ENCODE results near the gene PCMTD2.

Gene PCMTD2

DNA sequence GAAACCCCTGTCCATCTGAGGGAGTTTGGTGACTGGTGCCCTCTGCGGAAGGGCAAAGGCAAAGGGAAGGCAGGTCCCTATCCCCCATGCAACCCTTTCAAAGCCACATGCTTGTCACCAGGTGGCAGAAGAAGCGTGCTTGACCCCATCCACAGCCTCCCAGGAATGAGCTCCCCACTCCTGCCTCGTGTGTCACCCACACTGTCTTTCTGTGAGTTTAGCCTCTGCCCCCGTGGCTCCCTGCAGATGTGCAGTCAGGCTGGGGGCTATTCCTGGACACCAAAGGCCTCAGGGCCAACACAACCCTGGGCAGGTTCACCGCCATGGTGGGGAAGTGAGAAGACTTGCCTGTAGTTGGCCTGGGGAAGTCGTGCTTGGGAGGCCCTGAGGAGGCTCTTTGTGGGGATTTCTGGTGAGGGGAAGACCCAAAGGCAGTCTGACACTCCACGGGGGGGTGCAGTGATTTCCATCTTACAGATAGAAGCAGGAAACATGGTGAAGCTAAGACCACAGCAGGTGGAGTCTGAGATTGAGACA, 16.6 kb upstream of the PCMTD2 start:
- DNase-seq (ENCODE audit: low read depth in 2 of 2): no peak

DNA sequence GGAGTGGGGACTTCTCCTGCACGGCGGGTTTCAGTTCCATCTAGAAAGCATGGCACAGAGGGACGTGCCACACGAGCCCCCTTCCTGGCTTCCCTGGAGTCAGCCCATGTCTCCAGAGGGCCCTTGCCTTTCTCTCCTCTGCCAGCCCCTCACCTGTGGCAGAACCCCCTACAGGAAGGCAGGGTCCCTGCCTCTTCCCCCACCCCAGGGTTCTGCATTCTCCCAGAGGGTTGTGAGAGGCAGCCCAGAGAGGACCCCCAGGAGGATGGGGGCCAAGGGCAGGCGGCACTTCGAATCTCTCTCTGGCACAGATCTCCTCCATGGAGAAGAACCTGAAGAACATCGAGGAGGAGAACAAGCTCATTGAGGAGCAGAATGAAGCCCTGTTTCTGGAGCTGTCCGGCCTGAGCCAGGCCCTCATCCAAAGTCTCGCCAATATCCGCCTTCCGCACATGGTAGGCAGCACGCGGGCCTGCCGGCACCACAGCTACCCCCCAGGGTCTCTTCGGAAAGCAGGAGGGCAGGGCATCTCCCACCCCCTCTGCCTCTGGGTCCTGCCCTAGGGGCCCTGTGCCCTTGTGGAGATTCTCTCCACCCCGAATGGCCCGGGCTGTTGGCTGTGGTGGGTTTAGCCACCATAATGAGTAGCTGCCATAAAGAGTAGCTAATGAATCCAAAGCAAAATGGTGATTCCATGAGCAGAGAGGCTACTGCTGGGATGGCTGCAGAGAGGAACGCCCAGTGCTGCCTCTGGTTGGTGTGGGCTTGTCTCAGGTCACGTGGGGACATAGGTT, 15.9 kb upstream of the PCMTD2 start:
- no peak for DNase-seq (ENCODE audit: low read depth in 2 of 2)

DNA sequence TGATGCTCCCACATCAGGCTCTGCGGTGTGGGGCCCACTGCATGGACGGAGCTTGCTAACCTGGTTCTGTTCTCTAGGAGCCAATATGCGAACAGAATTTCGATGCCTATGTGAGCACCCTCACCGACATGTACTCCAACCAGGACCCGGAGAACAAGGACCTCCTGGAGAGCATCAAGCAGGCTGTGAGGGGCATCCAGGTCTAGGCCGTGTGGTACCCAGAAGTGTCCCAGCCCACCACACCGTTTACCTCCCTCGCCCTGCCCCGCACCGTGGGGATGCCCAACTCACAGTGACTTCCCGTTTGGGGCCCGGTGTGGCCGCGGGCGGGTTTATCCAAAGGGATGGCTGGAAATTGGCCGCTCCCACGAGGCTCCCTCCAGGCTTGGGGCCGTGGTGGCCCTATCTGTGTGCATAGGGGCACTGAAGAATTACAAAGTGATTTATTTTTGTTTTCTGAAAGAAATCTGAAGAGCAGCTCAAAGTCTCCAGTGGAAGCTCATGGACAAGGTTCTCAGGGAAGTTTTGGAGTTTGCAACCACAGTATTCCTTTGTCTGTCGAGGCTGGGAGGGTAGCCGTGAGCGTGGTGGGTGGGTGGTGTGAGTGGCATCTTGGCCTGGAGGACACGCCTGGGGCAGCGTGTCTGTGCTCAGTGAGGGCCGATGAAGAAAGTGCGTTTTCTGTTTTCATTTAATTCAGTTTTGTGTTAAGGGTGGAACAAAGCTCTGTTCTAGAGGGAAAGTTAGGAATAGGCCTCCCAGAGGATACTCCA, 15.1 kb upstream of the PCMTD2 start:
- no peak for DNase-seq (ENCODE audit: low read depth in 2 of 2)

DNA sequence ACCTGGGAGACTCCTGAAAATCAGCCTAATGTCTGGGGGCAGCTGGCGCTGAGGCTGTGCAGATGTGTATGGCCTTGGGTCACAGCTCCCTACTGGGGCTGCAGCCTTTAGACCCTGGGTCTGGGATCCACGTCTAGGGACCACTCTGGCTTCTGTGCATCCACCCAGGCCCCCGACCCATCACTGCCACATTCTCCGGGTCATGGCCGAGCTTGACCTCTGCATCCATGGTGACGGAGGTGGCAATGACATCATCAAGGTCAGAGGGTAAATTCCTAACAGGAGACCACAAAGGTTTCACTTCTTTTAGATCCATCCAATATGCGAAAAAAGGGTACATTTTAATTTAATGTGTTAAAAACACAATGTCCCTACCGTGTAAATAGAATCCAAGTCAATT, 14.5 kb upstream of the PCMTD2 start:
- no peak for DNase-seq (ENCODE audit: low read depth in 2 of 2)

DNA sequence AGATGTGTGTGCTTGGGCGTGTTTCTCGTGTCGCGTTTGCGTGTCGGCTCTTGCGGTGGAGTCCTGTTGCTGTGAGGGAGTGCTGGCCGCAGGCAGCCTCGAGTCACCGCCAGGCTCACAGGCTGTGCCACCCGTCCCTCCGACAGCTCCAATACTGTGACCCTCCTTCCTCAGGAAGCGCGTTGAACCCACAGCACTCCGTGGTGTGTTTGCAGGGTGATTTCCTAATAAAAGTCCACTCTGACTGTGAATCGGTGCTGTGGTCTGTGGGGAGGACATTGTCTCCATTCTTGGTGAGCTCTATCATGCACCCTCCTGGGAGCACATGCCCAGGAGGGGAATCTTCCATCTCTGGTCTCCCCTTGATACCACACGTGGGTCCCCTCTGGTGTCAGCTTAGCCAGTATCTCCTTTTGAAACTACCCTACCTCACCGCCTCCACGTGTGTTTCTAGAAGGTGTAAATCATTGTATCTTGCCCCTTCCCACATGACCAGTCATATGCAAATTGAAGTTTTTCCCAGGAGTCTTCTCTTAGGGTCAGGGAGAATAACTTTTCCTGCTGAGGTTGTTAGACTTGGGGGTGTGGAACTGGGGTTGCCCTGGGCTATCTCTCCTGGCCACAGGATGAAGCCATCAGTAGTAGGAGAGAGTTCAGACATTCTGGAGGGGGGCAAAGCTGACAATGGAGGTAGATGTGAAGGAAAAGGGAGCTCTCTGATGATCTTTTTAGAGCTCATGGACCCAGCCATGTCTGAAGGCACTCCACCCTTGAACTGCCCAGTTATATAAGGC, 13.3 kb upstream of the PCMTD2 start:
- no peak for DNase-seq (ENCODE audit: low read depth in 2 of 2)

DNA sequence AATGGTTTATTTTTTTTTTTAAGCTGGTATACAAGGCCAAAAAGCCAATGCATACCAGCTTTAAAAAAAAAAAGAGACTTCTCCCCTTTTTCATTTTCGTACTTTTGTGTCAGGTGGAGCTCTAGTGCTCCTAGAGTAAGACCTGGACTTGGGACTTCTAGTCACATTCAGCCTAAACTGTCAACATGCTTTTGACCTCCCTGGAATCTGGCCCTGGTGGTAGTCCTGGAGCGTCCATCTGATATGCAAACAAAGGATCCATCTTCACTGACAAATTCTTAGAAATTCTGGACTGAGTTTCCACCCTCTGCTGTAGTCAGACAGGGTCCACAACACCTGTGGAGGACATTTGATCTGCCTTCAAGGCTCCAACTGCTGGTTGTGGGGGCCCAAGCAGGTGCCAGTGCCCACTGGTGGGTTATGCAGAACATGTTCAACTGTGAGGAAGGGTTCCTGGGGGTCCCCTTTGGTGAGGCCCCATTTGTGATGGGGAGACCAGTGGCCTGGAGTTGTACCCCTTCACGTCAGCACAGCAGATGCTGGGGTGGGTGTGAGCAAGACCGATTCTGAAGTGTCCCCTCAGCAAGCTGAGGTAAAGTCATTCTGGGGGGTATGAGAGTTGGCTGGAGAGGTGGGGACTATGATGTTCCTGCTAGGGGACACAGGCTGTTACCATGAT, 12.6 kb upstream of the PCMTD2 start:
- no peak for DNase-seq (ENCODE audit: low read depth in 2 of 2)

DNA sequence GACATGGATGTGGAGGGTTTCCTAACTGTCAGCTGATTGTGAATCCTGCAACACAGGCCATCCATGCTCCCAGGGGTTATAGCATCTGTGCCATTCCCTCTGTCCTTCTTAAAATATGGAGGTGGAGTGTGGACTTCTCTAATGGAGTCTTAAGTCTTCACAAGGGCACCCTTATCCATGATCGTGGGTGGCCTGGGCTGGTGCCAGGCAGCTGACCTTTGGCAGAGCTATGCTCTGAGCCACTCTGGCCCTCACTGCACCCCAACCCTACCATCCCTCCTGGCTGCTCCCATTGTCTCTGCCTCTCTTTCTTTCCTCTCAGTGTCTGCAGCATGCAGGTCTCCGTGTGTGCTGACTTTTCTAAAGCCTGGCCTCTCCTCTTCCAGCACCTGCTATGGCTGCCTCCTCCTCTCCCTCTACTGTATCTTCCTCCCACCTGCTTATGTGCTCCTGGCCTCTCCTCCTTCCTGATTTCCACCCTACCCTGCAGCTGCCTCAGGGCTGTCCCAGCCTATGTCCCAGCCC, 11.2 kb upstream of the PCMTD2 start:
- DNase-seq (ENCODE audit: low read depth in 2 of 2): no peak

DNA sequence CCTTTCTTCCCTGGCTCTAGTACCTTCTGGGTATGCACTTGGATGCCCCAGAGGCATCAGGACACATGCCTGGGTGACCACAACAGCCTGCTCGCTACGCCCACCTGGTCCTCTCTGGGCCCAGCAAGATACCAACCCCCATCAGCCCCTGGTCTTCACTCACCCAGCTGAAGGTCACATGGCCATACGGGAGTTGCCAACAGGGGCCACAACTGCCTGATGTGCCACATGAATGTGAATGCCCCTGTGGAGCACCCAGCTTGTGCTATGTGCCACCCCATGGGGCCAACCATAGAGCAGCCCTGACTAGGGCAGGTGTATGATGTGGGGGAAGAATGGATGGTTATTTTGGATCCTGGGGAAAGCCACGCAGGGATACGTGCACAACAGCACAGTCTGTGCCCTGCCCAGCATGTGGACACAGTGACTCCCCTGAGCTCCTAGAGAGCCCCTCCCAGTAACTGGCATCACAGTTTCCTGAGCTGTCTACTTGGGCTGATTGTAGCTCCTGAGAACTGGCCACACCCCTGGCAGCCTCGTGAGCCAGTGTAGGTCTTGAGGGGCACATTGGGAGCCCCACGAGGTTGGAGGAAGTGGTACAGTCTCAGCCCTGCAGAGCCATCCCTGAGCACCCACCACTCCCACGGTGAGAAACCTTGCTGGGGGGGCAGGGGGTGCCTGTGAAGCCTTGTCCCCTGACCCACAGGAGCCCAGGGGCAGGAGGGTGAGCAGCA, 10.5 kb upstream of the PCMTD2 start:
- DNase-seq (ENCODE audit: low read depth in 2 of 2): no peak

DNA sequence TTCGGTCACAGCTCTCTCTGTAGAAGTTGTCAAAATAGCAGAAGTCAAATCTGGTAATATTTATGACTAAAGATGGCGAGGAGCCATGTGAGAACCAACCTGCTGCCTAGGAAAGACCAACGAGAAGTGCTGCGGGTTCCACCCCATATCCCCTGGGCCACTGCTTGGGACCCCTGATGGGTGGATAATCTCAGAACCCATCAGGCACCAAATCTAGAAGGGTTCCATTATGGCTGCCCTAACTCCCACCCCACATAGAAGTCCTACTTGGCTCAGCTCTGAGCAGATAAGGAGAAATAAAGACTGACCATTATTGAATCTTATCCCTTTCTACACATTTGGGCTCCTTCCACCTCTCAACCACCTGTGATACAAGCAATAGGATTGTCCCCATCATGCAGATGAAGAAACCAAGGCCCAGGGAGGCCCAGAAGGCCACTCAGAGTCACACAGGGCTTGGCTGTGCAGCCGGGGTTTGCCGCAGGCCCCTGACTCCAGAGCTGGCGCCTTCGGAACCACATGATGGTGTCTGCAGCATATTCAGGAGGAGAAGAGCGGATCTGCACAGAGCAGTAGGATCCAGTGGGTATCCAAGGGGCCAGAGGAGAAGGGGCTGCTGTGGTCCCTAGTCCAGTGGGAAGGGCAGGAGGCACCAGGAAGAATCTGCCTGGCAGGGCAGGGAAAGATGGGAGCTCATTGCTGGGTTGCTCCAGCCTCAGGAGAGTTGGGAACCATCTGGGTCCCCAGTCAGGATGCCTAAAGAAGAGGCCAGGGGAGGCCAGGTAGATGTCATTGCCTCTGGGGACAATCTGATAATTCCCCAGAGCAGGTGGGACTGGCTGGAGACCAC, 9.6 kb upstream of the PCMTD2 start:
- DNase-seq (ENCODE audit: low read depth in 2 of 2): no peak

DNA sequence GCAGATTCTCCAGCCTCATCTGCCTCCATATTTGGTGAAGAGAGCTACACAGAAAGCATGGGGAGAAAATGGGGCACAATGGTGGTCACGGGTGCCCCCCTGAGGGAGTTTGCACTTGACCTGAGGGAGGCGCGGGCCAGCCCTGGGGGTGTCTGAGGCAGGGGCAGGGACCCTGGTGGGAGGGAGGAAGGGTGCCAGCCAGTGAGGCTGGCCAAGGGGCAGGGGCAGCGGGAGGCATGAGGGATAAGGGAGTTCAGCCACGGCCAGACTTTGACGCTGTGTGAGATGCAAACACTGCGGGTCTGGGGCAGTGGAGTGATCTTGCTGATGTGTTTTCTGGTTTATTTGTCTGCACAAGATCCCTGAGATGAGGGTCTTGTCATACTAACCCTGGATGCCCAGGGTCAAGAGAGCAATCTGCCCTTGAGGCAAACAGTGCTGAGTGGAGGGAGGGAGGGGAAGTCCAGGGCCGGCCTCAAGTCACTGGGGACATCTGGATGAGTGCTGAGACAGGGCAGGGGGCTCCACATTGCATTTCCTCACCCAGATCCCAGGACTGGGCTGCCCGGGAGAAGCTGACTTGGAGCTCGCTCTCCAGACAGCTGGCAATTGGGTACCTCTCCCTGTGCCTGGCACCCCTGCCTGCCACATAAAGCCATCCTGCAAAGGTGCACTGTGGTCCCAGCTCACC, 8.8 kb upstream of the PCMTD2 start:
- DNase-seq (ENCODE audit: low read depth in 2 of 2): no peak

DNA sequence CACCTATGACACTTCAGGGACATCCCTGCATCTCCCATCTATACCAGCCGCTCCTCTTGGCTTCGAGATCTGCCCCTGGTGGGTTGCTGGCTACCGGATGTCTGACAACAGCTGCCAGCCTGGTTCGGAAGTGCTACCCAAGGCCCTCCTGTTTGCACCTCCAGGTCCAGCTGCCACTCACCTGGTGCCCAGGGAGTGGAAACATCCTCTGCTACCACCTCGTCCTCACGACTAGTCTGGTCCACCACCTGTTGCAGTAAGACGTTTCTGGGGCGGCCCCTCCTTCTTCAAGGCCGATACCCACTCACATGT, 8.3 kb upstream of the PCMTD2 start:
- DNase-seq (ENCODE audit: low read depth in 2 of 2): no peak

DNA sequence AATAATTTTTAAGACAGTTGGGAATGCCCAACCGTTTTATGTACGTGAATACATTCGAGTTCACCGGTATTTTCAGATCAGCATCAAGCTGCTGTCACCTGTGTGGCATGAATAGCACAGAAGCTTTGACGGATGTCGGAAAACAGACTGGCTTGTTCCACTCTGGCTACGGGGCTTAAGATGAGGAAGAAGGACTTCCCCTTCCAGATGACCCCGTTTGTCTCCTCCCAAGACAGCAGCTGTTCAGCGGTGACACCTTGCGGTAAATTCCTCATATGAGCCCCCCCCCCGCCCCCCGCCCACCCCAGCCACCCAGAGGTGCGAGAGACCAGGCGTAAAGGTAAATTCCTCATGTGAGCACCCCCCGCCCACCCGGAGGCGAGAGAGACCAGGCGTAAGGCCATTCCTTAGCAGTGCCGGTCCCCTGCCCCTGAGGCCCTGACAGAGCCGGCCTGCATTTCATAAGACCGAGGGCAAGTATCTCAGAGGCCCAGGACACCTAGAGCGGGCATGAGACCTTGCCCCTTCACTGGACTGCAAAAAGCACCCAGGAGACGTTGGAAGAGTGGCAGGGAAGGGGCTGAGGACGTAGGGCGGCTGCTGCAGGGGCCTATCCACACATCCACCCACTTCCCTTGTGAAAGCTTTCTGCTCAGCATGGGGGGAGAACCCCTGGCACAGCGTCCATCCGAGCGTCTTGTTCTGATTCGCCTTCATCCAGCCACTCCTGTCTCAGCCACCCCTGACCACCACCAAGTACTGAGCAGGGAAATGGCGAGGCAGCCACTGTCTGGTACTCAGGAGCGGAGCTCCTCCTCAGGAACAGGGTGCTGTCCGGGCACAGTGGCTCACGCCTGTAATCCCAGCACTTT, 7.3 kb upstream of the PCMTD2 start:
- no peak for DNase-seq (ENCODE audit: low read depth in 2 of 2)

DNA sequence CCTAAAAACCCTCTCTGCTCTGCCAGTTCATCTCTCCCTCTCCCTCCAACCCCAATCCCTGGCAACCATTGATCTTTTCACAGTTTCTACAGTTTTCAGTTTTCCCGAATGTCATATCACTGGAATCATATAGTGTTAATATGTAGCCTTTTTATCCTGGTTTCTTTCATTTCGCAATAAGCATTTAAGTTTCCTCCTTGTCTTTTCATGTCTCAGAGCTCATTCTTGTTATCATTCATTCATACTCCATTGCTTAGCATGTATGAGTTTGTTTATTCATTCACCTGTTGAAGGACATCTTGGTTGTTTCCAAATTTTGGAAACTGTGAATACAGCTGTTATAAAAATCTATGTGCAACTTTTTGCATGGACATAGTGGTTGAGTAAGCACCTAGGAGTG, 5.5 kb upstream of the PCMTD2 start:
- DNase-seq (ENCODE audit: low read depth in 2 of 2): no peak

DNA sequence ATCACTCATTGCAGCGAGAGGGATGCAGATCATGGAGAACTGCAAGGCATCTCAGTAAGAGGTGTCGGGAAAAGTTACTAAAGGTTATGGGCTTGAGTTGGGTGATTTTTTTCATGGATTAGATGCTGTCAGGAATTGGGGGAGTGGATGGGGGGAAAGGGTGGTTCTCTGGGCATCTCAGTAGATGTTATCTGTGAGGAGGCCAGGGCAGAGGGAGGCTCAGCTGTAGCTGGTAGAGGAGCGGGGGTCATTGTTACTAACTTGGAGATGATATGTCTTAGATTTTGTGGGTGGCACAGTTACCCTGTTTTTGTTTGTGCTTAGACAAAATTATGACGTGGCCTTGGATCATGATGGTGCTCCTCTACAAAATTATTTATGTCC, 2.6 kb upstream of the PCMTD2 start:
- DNase-seq (ENCODE audit: low read depth in 2 of 2): no peak

DNA sequence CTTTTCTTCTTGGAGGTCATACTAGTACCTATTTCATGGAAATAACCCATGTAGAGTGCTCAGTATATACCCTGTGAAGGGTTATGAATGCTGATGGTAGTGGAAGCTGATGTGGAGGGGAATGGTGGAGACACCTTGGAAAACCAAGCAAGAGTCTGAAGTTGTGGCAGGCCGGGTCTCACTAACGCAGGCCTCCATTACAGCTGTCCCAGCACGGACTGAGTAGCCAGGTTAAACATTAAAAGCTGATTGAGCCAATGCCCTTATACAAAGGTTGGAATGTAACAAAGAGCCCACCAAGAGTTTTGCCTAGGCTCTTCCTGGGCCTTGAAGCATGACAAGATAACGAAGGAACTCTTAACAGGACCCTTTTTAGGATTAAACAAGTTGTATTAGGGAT, 2.1 kb upstream of the PCMTD2 start:
- no peak for DNase-seq (ENCODE audit: low read depth in 2 of 2)

DNA sequence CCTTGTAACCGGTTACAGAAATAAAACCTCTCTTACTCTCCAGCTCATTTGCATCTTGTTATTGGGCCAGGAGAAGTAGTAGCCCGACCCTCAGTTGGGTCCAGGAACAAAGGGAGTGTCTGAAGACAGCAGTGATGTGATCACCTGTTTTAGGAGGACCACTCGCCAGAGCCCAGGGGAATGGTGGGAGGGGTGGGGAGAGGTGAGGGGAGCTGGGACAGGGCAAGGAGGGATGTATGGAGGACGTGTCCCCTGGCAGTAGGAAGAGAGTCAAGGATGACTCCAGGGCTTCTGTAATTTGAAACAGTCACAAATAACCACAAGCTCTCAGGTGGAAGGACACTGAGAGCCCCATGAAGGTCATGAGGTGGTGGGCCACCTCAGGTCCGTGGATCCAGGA, 1.4 kb upstream of the PCMTD2 start:
- DNase-seq (ENCODE audit: low read depth in 2 of 2): no peak

DNA sequence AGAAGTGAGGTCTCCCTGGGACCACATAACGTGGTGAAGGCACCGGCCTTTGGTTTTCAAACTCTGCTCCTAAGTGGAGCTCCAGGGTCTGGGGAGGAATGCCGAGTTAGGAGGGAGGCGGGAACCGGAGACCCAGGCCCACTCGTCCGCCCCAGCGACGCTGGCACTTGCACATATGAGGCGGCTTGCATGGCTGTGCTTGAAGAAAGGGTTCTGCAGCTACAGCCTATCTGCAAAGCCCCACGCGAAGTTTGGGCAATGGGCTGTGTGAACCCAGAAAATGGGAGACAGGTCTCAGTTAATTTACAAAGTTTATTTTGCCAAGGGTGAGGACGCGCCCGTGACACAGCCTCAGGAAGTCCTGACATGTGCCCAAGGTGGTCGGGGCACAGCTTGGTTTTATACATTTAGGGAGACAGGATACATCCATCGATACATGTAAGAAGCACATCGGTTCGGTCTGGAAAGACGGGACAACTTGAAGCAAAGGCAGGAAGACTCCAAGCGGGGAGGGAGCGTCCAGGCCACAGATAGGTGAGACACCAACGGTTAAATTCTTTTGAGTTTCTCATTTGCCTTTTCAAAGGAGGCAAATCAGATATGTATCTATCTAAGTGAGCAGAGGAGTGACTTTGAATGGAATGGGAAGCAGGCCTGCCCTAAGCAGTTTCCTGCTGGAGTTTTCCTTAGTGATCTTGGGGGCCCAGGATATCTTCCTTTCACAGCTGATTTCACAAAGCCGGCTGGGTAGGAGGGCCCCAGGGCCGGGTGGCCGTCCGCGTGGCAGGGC, 782 bp upstream of the PCMTD2 start:
- no peak for DNase-seq (ENCODE audit: low read depth in 2 of 2)
